ENCODE data around the gene NELL1.

- TF ChIP-seq, protein P1, sequence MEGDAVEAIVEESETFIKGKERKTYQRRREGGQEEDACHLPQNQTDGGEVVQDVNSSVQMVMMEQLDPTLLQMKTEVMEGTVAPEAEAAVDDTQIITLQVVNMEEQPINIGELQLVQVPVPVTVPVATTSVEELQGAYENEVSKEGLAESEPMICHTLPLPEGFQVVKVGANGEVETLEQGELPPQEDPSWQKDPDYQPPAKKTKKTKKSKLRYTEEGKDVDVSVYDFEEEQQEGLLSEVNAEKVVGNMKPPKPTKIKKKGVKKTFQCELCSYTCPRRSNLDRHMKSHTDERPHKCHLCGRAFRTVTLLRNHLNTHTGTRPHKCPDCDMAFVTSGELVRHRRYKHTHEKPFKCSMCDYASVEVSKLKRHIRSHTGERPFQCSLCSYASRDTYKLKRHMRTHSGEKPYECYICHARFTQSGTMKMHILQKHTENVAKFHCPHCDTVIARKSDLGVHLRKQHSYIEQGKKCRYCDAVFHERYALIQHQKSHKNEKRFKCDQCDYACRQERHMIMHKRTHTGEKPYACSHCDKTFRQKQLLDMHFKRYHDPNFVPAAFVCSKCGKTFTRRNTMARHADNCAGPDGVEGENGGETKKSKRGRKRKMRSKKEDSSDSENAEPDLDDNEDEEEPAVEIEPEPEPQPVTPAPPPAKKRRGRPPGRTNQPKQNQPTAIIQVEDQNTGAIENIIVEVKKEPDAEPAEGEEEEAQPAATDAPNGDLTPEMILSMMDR (IDR thresholded peaks at IDR 0.05) = no peak
- TF ChIP-seq EP300 (IDR thresholded peaks at IDR 0.05; ENCODE audit: low read depth) (no peak), POLR2A (IDR thresholded peaks at IDR 0.05) (no peak)
Measured at GRCh38 chr11:20719821-20720220, 50.4 kb downstream of the NELL1 start.

All from transverse colon (tissue), 3 donors.